GM19468 (cell line): ENCODE results near the gene ZNF524.

Source experiments
- ATAC-seq: cut with Tn5 transposase; IDR thresholded peaks from one replicate; pipeline ENCODE4 v1.9.1; 2021; ENCODE audit warnings: mild to moderate bottlenecking, moderate library complexity, moderate number of reproducible peaks; ENCODE audit not compliant: unreplicated experiment; ENCODE audit errors: extremely low read depth

ZNF524 gene

GRCh38 chr19:55640043-55640576, 40.0 kb downstream of the ZNF524 start:
- peak; percentile 19 for ATAC-seq

- no peak for ATAC-seq
Observed at GRCh38 chr19:55640577-55641425, 40.7 kb downstream of the ZNF524 start, which contains the start of gene ZNF580. TSS of gene ZNF580 (plus strand) at chr19:55641002. CDS start at chr19:55642509, 1,507 bp downstream.

GRCh38 chr19:55641426-55642152, 41.5 kb downstream of the ZNF524 start:
- no peak for ATAC-seq

GRCh38 chr19:55642153-55643002, 42.3 kb downstream of the ZNF524 start:
- no peak for ATAC-seq

- ATAC-seq = no peak
Observed at GRCh38 chr19:55643003-55643886, 43.2 kb downstream of the ZNF524 start, which contains the start of gene ZNF581. TSS of gene ZNF581 (plus strand) at chr19:55643649. CDS start at chr19:55644572, 923 bp downstream.

- no peak for ATAC-seq
Observed at GRCh38 chr19:55643887-55644176, 43.7 kb downstream of the ZNF524 start.

- ATAC-seq = no peak
Observed at GRCh38 chr19:55644191-55644833, 44.2 kb downstream of the ZNF524 start.

GRCh38 chr19:55644842-55645511, 44.9 kb downstream of the ZNF524 start:
- ATAC-seq = no peak

- ATAC-seq = no peak
Observed at GRCh38 chr19:55645512-55645881, 45.4 kb downstream of the ZNF524 start.

- no peak for ATAC-seq
Observed at GRCh38 chr19:55646889-55647731, 47.0 kb downstream of the ZNF524 start.

- ATAC-seq = no peak
Observed at GRCh38 chr19:55647732-55648584, 47.9 kb downstream of the ZNF524 start, which contains the start of gene CCDC106. TSS of gene CCDC106 (plus strand) at chr19:55648212. CDS start at chr19:55649047, 835 bp downstream.

GRCh38 chr19:55648585-55649267, 48.6 kb downstream of the ZNF524 start:
- ATAC-seq = no peak

GRCh38 chr19:55649268-55650125, 49.4 kb downstream of the ZNF524 start:
- ATAC-seq = no peak

GRCh38 chr19:55650126-55650557, 50.1 kb downstream of the ZNF524 start:
- no peak for ATAC-seq
